ENCODE results near the gene TTBK1.

GRCh38 chr6:43292341-43292740, 49.1 kb downstream of the TTBK1 start:
- TF ChIP-seq CTCF (IDR thresholded peaks at IDR 0.05 in 8 of 11, conservative IDR thresholded peaks at IDR 0.05 in 3 of 11), result no peak
- no peak for TF ChIP-seq POLR2AphosphoS5 (IDR thresholded peaks at IDR 0.05)
- no peak for TF ChIP-seq POLR2A (IDR thresholded peaks at IDR 0.05)
